ENCODE data around the gene RAMP3.

GRCh38 chr7:45146531-45147379 is 10.8 kb upstream of the RAMP3 start:
- TF ChIP-seq MAX (IDR thresholded peaks at IDR 0.05) = no peak
- TF ChIP-seq TCF12 (IDR thresholded peaks at IDR 0.05; ENCODE audit: low read depth) = no peak
- TF ChIP-seq REST (IDR thresholded peaks at IDR 0.05; ENCODE audit: low read depth) = no peak
- no peak for TF ChIP-seq YY1 (IDR thresholded peaks at IDR 0.05; ENCODE audit: low read depth)
- no peak for TF ChIP-seq EP300 (IDR thresholded peaks at IDR 0.05; ENCODE audit: borderline replicate concordance)
- no peak for TF ChIP-seq CREB1 (IDR thresholded peaks at IDR 0.05; ENCODE audit: low read depth)
- no peak for TF ChIP-seq CEBPB (IDR thresholded peaks at IDR 0.05)
- TF ChIP-seq EGR1 (IDR thresholded peaks at IDR 0.05) = no peak
- TF ChIP-seq RAD21 (IDR thresholded peaks at IDR 0.05; ENCODE audit: low read depth) = no peak
- no peak for TF ChIP-seq TAF1 (IDR thresholded peaks at IDR 0.05; ENCODE audit: low read depth)
- TF ChIP-seq USF1 (IDR thresholded peaks at IDR 0.05) = no peak
- no peak for TF ChIP-seq FOXM1 (IDR thresholded peaks at IDR 0.05; ENCODE audit: borderline replicate concordance, low read depth)
